ENCODE measurements around the gene C17orf58. TPM values are rescaled to one million over a fixed set of nuclear protein-coding genes. Genes with fewer than 3 reads are reported as not detected.
"Not testable (repeated sequence)": the region's sequence is repeated elsewhere in the genome, so short reads cannot be mapped to it uniquely, and the experiment has no call there.

Gene C17orf58
- 1 to 10 TPM; 7.5 to 8.6 TPM for polyA plus RNA-seq

DNA sequence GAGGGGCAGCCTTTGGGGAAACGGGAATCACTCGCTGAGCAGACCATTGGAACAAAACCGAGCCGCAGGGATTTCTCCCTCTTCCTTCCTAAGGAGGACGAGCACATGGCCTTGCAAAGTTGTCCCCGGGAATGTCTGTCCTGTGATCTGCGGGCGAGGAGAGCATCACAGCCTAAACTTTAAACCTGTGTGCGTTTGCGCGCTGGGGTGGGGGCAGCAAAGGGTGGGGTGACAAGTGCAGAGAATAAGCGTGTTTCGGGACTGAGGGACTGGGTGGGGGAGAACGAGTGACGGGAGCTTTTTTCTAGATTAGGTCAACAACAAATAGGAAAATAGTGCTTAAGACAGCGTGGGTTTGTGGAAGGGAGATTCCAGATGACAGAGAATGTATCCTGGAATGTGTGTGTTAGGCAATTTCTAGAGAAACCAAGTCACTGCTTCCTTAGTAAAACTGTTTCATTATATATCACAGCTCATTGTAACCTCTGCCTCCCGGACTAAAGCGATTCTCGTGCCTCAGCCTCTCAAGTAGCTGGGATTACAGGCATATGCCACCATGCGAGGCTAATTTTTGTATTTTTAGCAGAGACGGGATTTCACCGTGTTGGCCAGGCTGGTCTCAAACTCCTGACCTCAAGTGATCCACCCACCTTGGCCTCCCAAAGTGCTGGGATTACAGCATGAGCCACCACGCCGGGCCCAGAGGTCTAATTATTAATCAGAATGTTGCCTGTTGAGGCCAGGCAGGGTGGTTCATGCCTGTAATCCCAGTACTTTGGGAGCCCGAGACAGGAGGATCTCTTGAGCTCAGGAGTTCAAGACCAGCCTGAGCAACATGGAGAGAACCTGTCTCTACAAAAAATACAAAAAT is at the start of gene C17orf58:
TSS of gene C17orf58 (minus strand) at position 169 of the 871 bp plus-strand sequence. CDS start 271 bp downstream, outside the sequence.
- 28 to 30% methylated on average over 25 of the region's 25 CpGs for WGBS, 2 donors

GRCh38 chr17:68036304-68037147 is 40.3 kb upstream of the C17orf58 start:
- no peaks in the 10 kb centered on the region for H3K4me1 ChIP-seq (ENCODE audit: control insufficient read depth in 2 of 2, insufficient read depth in 2 of 2, low read length in 1 of 2)
- peak overlapping the region; percentile 79 to 88 for H3K4me3 ChIP-seq (ENCODE audit: low read depth in 1 of 2, low read length in 2 of 2)
- H3K9me3 ChIP-seq (ENCODE audit: control insufficient read depth in 2 of 2, insufficient read depth in 1 of 2, low read depth in 1 of 2, low read length in 1 of 2) = no peaks in the 10 kb centered on the region
- WGBS, 2 donors = 11 to 15% methylated on average over 11 of the region's 11 CpGs
- H3K27ac ChIP-seq (ENCODE audit: low read depth in 2 of 2, low read length in 1 of 2) = peak overlapping the region in 1 of 2 donors; percentile 78
- no peaks in the 10 kb centered on the region for H3K27me3 ChIP-seq (ENCODE audit: control insufficient read depth in 1 of 2, insufficient read depth in 2 of 2, low read length in 2 of 2)
- peaks cover 3 to 5% of the 10 kb centered on the region in 2 donors for H3K36me3 ChIP-seq (ENCODE audit: control insufficient read depth in 2 of 2, insufficient read depth in 2 of 2, low read length in 1 of 2)

More for the DNA sequence above, at the start of gene C17orf58:
- Histone ChIP-seq H3K4me3 (ENCODE audit: low read depth in 1 of 2, low read length in 2 of 2) (peak within 1 kb of the TSS; percentile 46 to 53), H3K27ac (ENCODE audit: low read depth in 2 of 2, low read length in 1 of 2) (peak within 1 kb of the TSS; percentile 15 to 30)
- H3K4me1 ChIP-seq (ENCODE audit: control insufficient read depth in 2 of 2, insufficient read depth in 2 of 2, low read length in 1 of 2); H3K9me3 ChIP-seq (ENCODE audit: control insufficient read depth in 2 of 2, insufficient read depth in 1 of 2, low read depth in 1 of 2, low read length in 1 of 2); H3K27me3 ChIP-seq (ENCODE audit: control insufficient read depth in 1 of 2, insufficient read depth in 2 of 2, low read length in 2 of 2); H3K36me3 ChIP-seq (ENCODE audit: control insufficient read depth in 2 of 2, insufficient read depth in 2 of 2, low read length in 1 of 2): not testable (repeated sequence)

GRCh38 chr17:68035523-68036303 is 39.4 kb upstream of the C17orf58 start, which contains the start of gene KPNA2:
TSS of gene KPNA2 (plus strand) at chr17:68035735. CDS start at chr17:68037133, 1,398 bp downstream.
- H3K36me3 ChIP-seq (ENCODE audit: control insufficient read depth in 2 of 2, insufficient read depth in 2 of 2, low read length in 1 of 2) = peaks cover 0 to 3% of the 10 kb centered on the region in 2 donors
- peak within 1 kb of the TSS; percentile 78 to 83 for H3K27ac ChIP-seq (ENCODE audit: low read depth in 2 of 2, low read length in 1 of 2)
- WGBS, 2 donors = 0% methylated on average over 67 to 68 of the region's 72 CpGs
- peak within 1 kb of the TSS; percentile 79 to 88 for H3K4me3 ChIP-seq (ENCODE audit: low read depth in 1 of 2, low read length in 2 of 2)
- no peaks in the 10 kb centered on the region for H3K9me3 ChIP-seq (ENCODE audit: control insufficient read depth in 2 of 2, insufficient read depth in 1 of 2, low read depth in 1 of 2, low read length in 1 of 2)
- H3K4me1 ChIP-seq (ENCODE audit: control insufficient read depth in 2 of 2, insufficient read depth in 2 of 2, low read length in 1 of 2) = no peaks in the 10 kb centered on the region
- no peaks in the 10 kb centered on the region for H3K27me3 ChIP-seq (ENCODE audit: control insufficient read depth in 1 of 2, insufficient read depth in 2 of 2, low read length in 2 of 2)

GRCh38 chr17:68035131-68035522 is 38.9 kb upstream of the C17orf58 start:
- Histone ChIP-seq H3K27me3 (ENCODE audit: control insufficient read depth in 1 of 2, insufficient read depth in 2 of 2, low read length in 2 of 2) (no peaks in the 10 kb centered on the region), H3K4me1 (ENCODE audit: control insufficient read depth in 2 of 2, insufficient read depth in 2 of 2, low read length in 1 of 2) (no peaks in the 10 kb centered on the region), H3K9me3 (ENCODE audit: control insufficient read depth in 2 of 2, insufficient read depth in 1 of 2, low read depth in 1 of 2, low read length in 1 of 2) (no peaks in the 10 kb centered on the region), H3K27ac (ENCODE audit: low read depth in 2 of 2, low read length in 1 of 2) (no peak overlapping the region), H3K36me3 (ENCODE audit: control insufficient read depth in 2 of 2, insufficient read depth in 2 of 2, low read length in 1 of 2) (peaks cover 0 to 3% of the 10 kb centered on the region in 2 donors), H3K4me3 (ENCODE audit: low read depth in 1 of 2, low read length in 2 of 2) (peak overlapping the region in 1 of 2 donors; percentile 79)
- 2 to 3% methylated on average over 14 to 23 of the region's 27 CpGs for WGBS, 2 donors

DNA sequence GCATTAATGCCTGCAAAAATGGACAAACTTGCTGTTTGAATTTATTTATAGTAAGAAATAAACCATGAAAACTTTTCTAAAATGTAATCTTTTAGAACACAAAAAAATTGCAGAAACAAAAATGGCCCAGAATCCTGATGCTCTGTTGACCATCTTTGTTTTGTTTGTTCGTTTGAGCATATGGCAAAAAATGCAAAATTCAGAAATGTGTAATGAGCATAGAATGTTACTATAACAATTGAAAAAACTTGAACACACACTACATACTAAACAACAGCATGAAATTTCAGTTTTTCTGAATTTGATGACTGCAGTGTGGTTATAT is 38.1 kb upstream of the C17orf58 start:
- H3K27ac ChIP-seq (ENCODE audit: low read depth in 2 of 2, low read length in 1 of 2) = no peak overlapping the region
- H3K9me3 ChIP-seq (ENCODE audit: control insufficient read depth in 2 of 2, insufficient read depth in 1 of 2, low read depth in 1 of 2, low read length in 1 of 2) = no peaks in the 10 kb centered on the region
- no peaks in the 10 kb centered on the region for H3K4me1 ChIP-seq (ENCODE audit: control insufficient read depth in 2 of 2, insufficient read depth in 2 of 2, low read length in 1 of 2)
- WGBS, 2 donors = 56 to 60% methylated on average over 1 of the region's 1 CpG
- H3K27me3 ChIP-seq (ENCODE audit: control insufficient read depth in 1 of 2, insufficient read depth in 2 of 2, low read length in 2 of 2) = no peaks in the 10 kb centered on the region
- no peak overlapping the region for H3K4me3 ChIP-seq (ENCODE audit: low read depth in 1 of 2, low read length in 2 of 2)
- peaks cover 0 to 3% of the 10 kb centered on the region in 2 donors for H3K36me3 ChIP-seq (ENCODE audit: control insufficient read depth in 2 of 2, insufficient read depth in 2 of 2, low read length in 1 of 2)

- Histone ChIP-seq H3K36me3 (ENCODE audit: control insufficient read depth in 2 of 2, insufficient read depth in 2 of 2, low read length in 1 of 2) (peaks cover 0 to 3% of the 10 kb centered on the region in 2 donors), H3K4me3 (ENCODE audit: low read depth in 1 of 2, low read length in 2 of 2) (no peak overlapping the region), H3K4me1 (ENCODE audit: control insufficient read depth in 2 of 2, insufficient read depth in 2 of 2, low read length in 1 of 2) (no peaks in the 10 kb centered on the region), H3K9me3 (ENCODE audit: control insufficient read depth in 2 of 2, insufficient read depth in 1 of 2, low read depth in 1 of 2, low read length in 1 of 2) (no peaks in the 10 kb centered on the region), H3K27ac (ENCODE audit: low read depth in 2 of 2, low read length in 1 of 2) (no peak overlapping the region), H3K27me3 (ENCODE audit: control insufficient read depth in 1 of 2, insufficient read depth in 2 of 2, low read length in 2 of 2) (no peaks in the 10 kb centered on the region)
- WGBS, 2 donors = 78 to 83% methylated on average over 7 of the region's 7 CpGs
Measured at GRCh38 chr17:68033636-68034451, 37.6 kb upstream of the C17orf58 start.

DNA sequence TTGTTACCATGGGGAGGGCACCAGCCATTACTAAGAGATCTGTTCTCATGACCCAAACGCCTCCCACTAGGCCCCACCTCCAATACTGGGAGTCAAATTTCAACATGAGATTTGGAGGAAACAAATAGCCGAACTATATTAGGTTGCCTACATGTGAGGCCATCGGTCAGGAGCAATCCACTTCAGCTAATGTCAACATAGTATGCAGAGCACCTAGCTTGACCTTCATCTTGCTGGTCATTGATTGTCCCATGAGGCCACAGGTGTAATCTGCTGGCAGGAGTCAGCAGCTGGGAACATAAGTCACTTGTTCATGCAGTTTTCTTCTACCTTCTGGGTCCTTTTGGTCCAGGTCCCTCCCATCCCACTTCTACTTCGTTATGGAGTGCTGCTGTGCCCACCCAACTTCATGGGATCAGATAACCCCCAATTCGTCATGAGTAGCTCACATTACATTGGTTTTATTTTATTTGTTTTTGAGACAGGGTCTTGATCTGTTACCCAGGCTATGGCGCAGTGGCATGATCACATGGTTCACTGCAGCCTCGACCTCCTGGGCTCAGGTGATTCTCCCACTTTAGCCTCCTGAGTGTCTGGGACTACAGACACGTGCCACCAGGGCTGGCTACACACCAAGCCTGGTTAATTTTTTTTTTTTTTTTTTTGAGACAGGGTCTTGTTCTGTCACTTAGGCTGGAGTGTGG is 33.4 kb upstream of the C17orf58 start:
- no peaks in the 10 kb centered on the region for H3K36me3 ChIP-seq (ENCODE audit: control insufficient read depth in 2 of 2, insufficient read depth in 2 of 2, low read length in 1 of 2)
- no peaks in the 10 kb centered on the region for H3K4me1 ChIP-seq (ENCODE audit: control insufficient read depth in 2 of 2, insufficient read depth in 2 of 2, low read length in 1 of 2)
- H3K27ac ChIP-seq (ENCODE audit: low read depth in 2 of 2, low read length in 1 of 2) = no peak overlapping the region
- WGBS, 2 donors = 64 to 72% methylated on average over 8 of the region's 8 CpGs
- no peak overlapping the region for H3K4me3 ChIP-seq (ENCODE audit: low read depth in 1 of 2, low read length in 2 of 2)
- no peaks in the 10 kb centered on the region for H3K27me3 ChIP-seq (ENCODE audit: control insufficient read depth in 1 of 2, insufficient read depth in 2 of 2, low read length in 2 of 2)
- H3K9me3 ChIP-seq (ENCODE audit: control insufficient read depth in 2 of 2, insufficient read depth in 1 of 2, low read depth in 1 of 2, low read length in 1 of 2) = no peaks in the 10 kb centered on the region

GRCh38 chr17:68022547-68022946 is 26.3 kb upstream of the C17orf58 start:
- not testable (repeated sequence) for H3K27me3 ChIP-seq (ENCODE audit: control insufficient read depth in 1 of 2, insufficient read depth in 2 of 2, low read length in 2 of 2); H3K36me3 ChIP-seq (ENCODE audit: control insufficient read depth in 2 of 2, insufficient read depth in 2 of 2, low read length in 1 of 2); H3K4me3 ChIP-seq (ENCODE audit: low read depth in 1 of 2, low read length in 2 of 2); H3K27ac ChIP-seq (ENCODE audit: low read depth in 2 of 2, low read length in 1 of 2); H3K4me1 ChIP-seq (ENCODE audit: control insufficient read depth in 2 of 2, insufficient read depth in 2 of 2, low read length in 1 of 2); H3K9me3 ChIP-seq (ENCODE audit: control insufficient read depth in 2 of 2, insufficient read depth in 1 of 2, low read depth in 1 of 2, low read length in 1 of 2)
- 94% methylated on average over 15 of the region's 15 CpGs for WGBS, 2 donors

Measured in esophagus (tissue), 2 donors.